ENCODE results near the gene CENPA.
"Not testable (repeated sequence)": the region's sequence is repeated elsewhere in the genome, so short reads cannot be mapped to it uniquely, and the experiment has no call there.

The CENPA gene

DNA sequence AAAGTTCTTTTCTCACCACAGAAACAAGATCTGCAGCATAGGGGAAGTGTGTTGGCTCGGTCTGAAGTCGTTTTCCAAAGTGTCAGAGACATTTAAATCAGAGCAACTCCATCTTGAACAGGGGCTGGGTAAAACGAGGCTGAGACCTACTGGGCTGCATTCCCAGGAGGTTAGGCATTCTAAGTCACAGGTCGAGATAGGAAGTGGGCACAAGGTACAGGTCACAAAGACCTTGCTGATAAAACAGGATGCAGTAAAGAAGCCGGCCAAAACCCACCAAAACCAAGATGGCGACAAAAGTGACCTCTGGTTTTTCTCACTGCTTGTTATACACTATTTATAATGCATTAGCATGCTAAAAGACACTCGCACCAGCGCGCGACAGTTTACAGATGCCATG, 24.9 kb upstream of the CENPA start:
- not testable (repeated sequence) for DNase-seq (ENCODE audit: low read depth, low spot score)

DNA sequence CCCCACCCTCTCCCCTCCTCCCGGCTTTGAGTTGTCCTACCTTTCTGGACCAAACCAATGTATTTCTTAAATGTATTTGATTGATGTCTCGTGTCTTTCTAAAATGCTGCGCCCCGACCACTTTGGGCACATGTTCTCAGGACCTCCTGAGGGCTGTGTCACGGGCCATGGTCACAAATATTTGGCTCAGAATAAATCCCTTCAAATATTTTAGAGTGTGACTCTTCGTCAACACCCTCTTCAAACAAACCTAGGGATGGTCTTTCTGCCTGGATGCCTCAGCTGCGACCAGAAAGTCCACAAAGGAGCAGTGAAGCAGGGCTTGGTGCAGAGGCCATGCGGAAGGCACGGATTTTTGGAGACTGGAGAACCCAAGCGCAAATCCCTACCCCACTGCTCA, 22.8 kb upstream of the CENPA start:
- no peak for DNase-seq (ENCODE audit: low read depth, low spot score)

DNA sequence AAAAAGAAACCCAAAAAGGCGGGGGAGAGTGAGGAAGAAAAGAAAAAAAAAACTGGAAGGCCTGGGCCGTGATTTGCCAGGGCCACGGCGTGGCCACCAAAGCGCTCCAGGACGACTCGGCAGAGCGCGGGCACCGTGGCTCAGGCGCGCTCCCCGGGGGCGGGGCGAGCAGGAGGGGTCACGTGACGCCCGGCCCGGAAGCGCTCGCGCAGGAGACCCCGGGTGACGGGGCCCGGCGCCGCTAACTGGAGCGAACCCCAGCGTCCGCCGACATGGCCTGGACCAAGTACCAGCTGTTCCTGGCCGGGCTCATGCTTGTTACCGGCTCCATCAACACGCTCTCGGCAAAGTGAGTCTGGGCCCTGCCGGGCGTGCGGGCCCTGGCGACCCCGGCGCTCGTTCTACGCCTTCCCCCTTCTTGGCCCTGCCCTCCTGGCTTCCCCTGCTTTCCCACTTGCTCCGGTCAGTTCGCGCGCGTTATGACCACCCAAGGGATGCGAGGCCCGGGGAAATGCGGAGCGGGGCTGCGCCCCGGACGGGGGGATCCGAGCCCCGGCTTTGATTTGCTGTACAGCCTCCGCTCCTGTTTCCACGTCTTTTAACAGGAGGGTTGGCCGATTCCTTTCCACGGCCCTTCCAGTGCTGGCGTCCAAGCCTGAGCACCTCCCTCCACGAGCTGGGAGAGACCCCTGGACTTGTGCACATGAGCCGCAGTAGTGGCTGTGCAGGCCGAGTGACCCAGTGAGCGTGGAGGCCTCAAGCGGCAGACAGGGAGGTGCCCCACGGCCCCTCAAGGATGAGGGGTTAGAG, 21.6 kb upstream of the CENPA start, which contains the start of gene SLC35F6:
SLC35F6 (plus strand) TSS at position 207 of the 810 bp plus-strand sequence; CDS start at position 273, 66 bp downstream.
- peak; percentile 63 for DNase-seq (ENCODE audit: low read depth, low spot score)

DNA sequence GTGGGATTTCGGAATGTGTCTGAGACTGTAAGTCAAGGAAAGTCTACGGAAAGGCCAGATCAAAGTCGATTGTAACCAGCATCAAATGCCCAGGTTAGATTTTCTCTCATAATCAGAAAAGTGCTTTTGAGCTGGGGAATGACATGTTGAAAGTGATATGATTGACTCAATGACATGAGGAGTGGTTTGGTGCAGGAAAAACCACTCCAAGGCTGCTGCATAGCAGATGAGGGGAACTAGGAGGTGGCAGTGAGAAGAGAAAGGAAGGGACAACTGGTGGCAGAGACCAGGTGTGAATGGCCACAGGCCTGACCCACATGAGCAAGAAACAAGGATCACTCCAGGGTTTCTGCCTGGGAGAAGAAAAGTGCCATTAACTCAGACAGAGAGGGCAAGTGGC, 20.9 kb upstream of the CENPA start:
- DNase-seq (ENCODE audit: low read depth, low spot score): no peak

- no peak for DNase-seq (ENCODE audit: low read depth, low spot score)
These were observed 20.2 kb upstream of the CENPA start for GRCh38 chr2:26765475-26766200.

DNA sequence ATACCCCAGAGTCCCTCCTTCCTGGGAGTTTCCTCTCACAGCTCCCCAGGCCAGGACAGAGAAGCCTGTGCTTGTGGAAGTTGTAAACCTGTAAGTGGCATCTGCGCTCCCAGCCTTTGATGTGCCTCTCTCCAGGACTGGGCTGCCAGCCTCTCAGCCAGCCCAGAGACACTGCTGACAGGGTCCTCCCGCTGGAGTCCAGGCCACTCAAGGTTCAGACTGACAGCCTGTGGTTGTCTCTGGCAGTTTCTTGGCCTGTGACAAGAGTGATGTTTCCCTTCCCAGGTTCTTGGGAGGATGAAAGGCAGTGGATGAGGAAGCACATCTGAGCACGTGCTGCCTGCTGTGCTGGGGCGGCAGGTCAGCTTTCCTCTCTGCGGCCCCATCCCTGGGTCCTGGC, 18.7 kb upstream of the CENPA start:
- DNase-seq (ENCODE audit: low read depth, low spot score): no peak

DNA sequence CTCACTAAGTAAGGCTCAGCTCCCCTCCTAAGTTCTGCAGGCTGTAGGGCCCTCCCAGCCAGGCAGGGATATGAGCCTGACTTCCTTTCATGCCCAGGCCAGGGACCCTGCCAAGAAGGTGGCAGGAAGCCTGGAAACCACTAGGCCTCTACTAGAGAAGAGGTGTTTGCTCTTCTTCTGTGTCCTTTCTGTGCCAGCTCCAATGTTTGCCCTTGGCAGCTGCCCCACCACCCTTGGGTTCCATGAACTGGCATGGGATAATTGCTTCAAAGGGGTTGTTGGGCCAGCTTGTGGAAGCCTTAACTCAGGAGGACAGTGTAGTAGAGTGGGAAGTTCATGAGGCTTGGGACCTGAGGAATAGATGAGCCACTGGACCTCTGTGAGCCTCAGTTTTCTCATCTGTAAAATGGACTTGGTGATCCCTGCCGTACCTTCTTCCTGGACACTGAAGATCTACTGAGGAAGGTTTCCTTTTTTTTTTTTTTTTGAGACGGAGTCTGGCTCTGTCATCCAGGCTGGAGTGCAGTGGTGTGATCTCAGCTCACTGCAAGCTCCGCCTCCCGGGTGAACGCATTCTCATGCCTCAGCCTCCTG, 17.9 kb upstream of the CENPA start:
- no peak for DNase-seq (ENCODE audit: low read depth, low spot score)

DNA sequence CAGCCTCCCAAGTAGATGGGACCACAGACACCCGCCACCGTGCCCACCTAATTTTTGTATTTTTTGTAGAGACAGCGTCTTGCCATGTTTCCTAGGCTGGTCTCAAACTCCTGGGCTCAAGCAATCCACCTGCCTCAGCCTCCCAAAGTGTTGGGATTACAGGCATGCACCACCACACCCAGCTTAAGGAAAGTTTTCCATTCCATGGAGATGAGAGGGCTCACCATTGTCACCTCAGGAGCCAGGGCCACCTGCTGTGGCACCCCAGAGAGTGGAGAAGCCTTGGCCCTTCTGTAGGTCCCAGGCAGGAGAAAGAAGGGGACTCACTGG, 17.1 kb upstream of the CENPA start:
- no peak for DNase-seq (ENCODE audit: low read depth, low spot score)

GRCh38 chr2:26769089-26769761, 16.6 kb upstream of the CENPA start:
- no peak for DNase-seq (ENCODE audit: low read depth, low spot score)

DNA sequence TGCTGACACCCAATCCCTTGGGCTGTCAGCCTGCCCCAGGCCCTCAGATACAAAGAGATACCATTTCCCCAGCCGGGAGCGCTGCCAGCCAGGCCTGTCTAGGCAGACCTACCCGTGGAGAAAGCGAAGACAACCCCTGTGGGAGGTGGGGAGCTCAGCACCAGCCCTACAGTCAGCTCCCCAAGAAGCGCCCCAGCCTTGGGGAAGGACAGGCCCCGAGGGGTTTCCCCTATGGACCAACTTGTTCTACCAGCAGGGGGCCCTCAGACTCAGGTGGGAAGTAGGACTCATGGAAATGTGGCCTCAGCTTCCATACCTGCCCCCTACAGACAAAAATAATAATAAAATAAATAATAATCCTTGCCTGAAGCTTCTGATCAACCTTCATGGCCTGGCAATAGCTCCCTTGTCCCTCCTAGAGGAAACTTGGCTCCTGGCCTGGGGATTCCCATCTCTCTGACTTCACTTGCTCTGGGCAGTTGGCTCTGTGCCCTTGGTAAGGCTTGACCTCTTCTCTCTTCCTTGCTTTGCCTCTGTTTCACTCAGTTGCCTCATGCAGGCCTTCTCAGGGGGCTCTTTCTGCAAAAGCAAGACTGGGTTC, 14.8 kb upstream of the CENPA start:
- DNase-seq (ENCODE audit: low read depth, low spot score): no peak

GRCh38 chr2:26772064-26773001, 13.5 kb upstream of the CENPA start:
- DNase-seq (ENCODE audit: low read depth, low spot score): no peak

GRCh38 chr2:26776195-26776800, 9.6 kb upstream of the CENPA start:
- DNase-seq (ENCODE audit: low read depth, low spot score): no peak

DNA sequence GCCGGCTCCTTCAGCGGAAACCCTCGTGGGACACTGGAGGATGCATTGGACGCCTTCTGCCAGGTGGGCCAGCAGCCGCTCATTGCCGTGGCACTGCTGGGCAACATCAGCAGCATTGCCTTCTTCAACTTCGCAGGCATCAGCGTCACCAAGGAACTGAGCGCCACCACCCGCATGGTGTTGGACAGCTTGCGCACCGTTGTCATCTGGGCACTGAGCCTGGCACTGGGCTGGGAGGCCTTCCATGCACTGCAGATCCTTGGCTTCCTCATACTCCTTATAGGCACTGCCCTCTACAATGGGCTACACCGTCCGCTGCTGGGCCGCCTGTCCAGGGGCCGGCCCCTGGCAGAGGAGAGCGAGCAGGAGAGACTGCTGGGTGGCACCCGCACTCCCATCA, 7.8 kb upstream of the CENPA start:
- DNase-seq (ENCODE audit: low read depth, low spot score): no peak

DNA sequence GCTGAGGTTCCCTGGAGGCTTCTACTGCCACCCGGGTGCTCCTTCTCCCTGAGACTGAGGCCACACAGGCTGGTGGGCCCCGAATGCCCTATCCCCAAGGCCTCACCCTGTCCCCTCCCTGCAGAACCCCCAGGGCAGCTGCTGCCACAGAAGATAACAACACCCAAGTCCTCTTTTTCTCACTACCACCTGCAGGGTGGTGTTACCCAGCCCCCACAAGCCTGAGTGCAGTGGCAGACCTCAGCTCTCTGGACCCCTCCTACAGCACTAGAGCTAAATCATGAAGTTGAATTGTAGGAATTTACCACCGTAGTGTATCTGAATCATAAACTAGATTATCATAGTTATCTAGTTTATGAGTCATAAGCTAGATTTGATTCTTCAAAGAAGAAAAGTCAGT, 7.3 kb upstream of the CENPA start:
- DNase-seq (ENCODE audit: low read depth, low spot score): no peak

- no peak for DNase-seq (ENCODE audit: low read depth, low spot score)
These were observed 5.6 kb upstream of the CENPA start for GRCh38 chr2:26780203-26780760.

GRCh38 chr2:26782876-26783704, 2.8 kb upstream of the CENPA start:
- no peak for DNase-seq (ENCODE audit: low read depth, low spot score)

- no peak for DNase-seq (ENCODE audit: low read depth, low spot score)
These were observed 1.2 kb upstream of the CENPA start for GRCh38 chr2:26784570-26785234.

GRCh38 chr2:26786207-26787028, 562 bp downstream of the CENPA start:
- no peak for DNase-seq (ENCODE audit: low read depth, low spot score)
